ENCODE measurements around the gene KIAA0586. TPM values are rescaled to one million over a fixed set of nuclear protein-coding genes. Genes with fewer than 3 reads are reported as not detected.

The KIAA0586 gene
- total and polyA plus RNA-seq, 2 of the 4 experiments (the other 2 are of a cell fraction) = 9.4 to 36.7 TPM

- H4K8ac ChIP-seq (ENCODE audit: low read depth in 2 of 2, low read length in 2 of 2) = no peak overlapping the region
- no peaks in the 10 kb centered on the region for H3K9me1 ChIP-seq (ENCODE audit: insufficient read depth, low read length)
- POLR2A ChIA-PET (ENCODE audit: unreplicated experiment) = no interaction called here
- H2AK5ac ChIP-seq (ENCODE audit: low read depth, low read length) = no peak overlapping the region
- no peak overlapping the region for H3K14ac ChIP-seq (replicated peaks; ENCODE audit: low read depth, low read length)
- dilution Hi-C loops (cut with HindIII; ENCODE audit: low sequenced_read_pairs, unreplicated experiment) = no loop called here
- no peak overlapping the region for H3K23ac ChIP-seq (ENCODE audit: low read depth, low read length)
- CTCF ChIA-PET = interaction anchor here (1.4 kb wide), 1 partner anchor 24 kb away, joined by 3 read pairs; no protein-coding TSS in a partner anchor
- no peak overlapping the region for H2AK9ac ChIP-seq (replicated peaks; ENCODE audit: low read depth, low read length, poor library complexity)
- H2BK15ac ChIP-seq (ENCODE audit: low read depth, low read length) = no peak overlapping the region
- no peak overlapping the region for H3K27ac ChIP-seq (ENCODE audit: insufficient read depth, low read length)
- peaks cover 9% of the 10 kb centered on the region for H3K4me1 ChIP-seq (ENCODE audit: control insufficient read depth, insufficient read depth, low read length)
- no peak overlapping the region for H4K91ac ChIP-seq (ENCODE audit: insufficient read depth, low read depth, low read length)
- intact Hi-C loops (cut with micrococcal nuclease) = no loop called here
- no peak overlapping the region for H4K5ac ChIP-seq (ENCODE audit: low read depth, low read length)
- no peak overlapping the region for H3K4ac ChIP-seq (ENCODE audit: low read depth, low read length)
- H3K9me3 ChIP-seq (ENCODE audit: control insufficient read depth, insufficient read depth, low read length) = no peaks in the 10 kb centered on the region
- no peak overlapping the region for H2BK5ac ChIP-seq (ENCODE audit: low read depth, low read length, poor library complexity, severe bottlenecking)
- in situ Hi-C loops (cut with MboI; ENCODE audit: low sequenced_read_pairs) = no loop called here
- no TSS peak for BruUV-seq (replicated peaks)
- H2BK120ac ChIP-seq (ENCODE audit: low read depth, low read length) = no peak overlapping the region
- TF ChIP-seq, protein P1, sequence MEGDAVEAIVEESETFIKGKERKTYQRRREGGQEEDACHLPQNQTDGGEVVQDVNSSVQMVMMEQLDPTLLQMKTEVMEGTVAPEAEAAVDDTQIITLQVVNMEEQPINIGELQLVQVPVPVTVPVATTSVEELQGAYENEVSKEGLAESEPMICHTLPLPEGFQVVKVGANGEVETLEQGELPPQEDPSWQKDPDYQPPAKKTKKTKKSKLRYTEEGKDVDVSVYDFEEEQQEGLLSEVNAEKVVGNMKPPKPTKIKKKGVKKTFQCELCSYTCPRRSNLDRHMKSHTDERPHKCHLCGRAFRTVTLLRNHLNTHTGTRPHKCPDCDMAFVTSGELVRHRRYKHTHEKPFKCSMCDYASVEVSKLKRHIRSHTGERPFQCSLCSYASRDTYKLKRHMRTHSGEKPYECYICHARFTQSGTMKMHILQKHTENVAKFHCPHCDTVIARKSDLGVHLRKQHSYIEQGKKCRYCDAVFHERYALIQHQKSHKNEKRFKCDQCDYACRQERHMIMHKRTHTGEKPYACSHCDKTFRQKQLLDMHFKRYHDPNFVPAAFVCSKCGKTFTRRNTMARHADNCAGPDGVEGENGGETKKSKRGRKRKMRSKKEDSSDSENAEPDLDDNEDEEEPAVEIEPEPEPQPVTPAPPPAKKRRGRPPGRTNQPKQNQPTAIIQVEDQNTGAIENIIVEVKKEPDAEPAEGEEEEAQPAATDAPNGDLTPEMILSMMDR (conservative IDR thresholded peaks at IDR 0.05; ENCODE audit: low read depth, low read length) = 0 out of 2 replicates have a peak, but pooled peaks have one; percentile 9
- TF ChIP-seq RAD21 (IDR thresholded peaks at IDR 0.05; ENCODE audit: low read length) (0 out of 2 replicates have a peak, but pooled peaks have one; percentile 20), MXI1 (IDR thresholded peaks at IDR 0.05; ENCODE audit: borderline replicate concordance, low read depth, low read length) (no peak)
- no CpG with 5 or more reads among the region's 2 CpGs for WGBS, 2 experiments (ENCODE audit: extremely low coverage in 2 of 2, insufficient read length in 1 of 2)
- no peak overlapping the region for H2BK20ac ChIP-seq (ENCODE audit: low read depth, low read length)
- no peak overlapping the region for H3K4me3 ChIP-seq (ENCODE audit: insufficient read depth, low read depth, low read length)
- no peak overlapping the region for H3K18ac ChIP-seq (ENCODE audit: low read depth, low read length)
- no peak overlapping the region for H3K4me2 ChIP-seq (ENCODE audit: low read depth, low read length)
- H3K36me3 ChIP-seq (ENCODE audit: control insufficient read depth, insufficient read depth, low read length) = no peaks in the 10 kb centered on the region
- no peak overlapping the region for H3K56ac ChIP-seq (ENCODE audit: extremely low read depth, insufficient read depth, low read length)
- no peaks in the 10 kb centered on the region for H4K20me1 ChIP-seq (ENCODE audit: insufficient read depth, low read length)
- no peak overlapping the region for H3K9ac ChIP-seq (ENCODE audit: low read depth, low read length)
- no peak for ATAC-seq (ENCODE audit: low read depth)
- DNase-seq = no peak
- H2AFZ ChIP-seq (replicated peaks; ENCODE audit: low read length, poor library complexity) = no peak overlapping the region
- no peaks in the 10 kb centered on the region for H3K79me1 ChIP-seq (ENCODE audit: low read depth in 1 of 2, low read length in 2 of 2)
- H3K27me3 ChIP-seq (ENCODE audit: control insufficient read depth, insufficient read depth, low read length) = peaks cover 2% of the 10 kb centered on the region
Measured at GRCh38 chr14:58574623-58575022, 147.1 kb downstream of the KIAA0586 start.

All from IMR-90 (cell line).